ENCODE data around the gene RNU5D-1. TPM values are rescaled to one million over a fixed set of nuclear protein-coding genes. Genes with fewer than 3 reads are reported as not detected.

RNU5D-1 gene
- total RNA-seq, 1 donor from 2014 or later, result not detected

DNA sequence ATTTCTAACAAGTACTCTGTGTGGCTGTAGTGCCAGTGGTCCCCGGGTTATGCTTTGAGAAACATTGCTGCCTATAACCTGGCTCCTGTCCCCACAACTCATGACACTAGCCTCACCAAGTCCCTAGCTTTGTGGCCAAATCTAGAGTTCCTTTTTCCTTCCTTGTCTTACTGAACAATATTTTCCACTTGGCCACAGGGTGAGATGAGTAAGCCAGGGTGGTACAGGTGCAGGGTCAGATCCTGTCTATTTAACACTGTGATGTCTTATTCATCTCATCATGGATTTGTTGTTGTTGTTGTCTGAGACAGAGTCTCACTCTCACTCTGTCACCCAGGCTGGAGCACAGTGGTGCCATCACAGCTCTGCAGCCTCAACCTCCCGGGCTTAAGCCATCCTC, 37.8 kb downstream of the RNU5D-1 start:
- Histone ChIP-seq H3K36me3 (no peaks in the 10 kb centered on the region), H3K27ac (replicated peaks) (no peak overlapping the region), H3K4me1 (no peaks in the 10 kb centered on the region), H3K9me3 (replicated peaks) (no peaks in the 10 kb centered on the region), H3K4me3 (no peak overlapping the region), H3K27me3 (ENCODE audit: low read depth) (peaks cover 6% of the 10 kb centered on the region)
- no peak for DNase-seq
- intact Hi-C loops (cut with micrococcal nuclease), result no loop called here
- TF ChIP-seq, protein P1, sequence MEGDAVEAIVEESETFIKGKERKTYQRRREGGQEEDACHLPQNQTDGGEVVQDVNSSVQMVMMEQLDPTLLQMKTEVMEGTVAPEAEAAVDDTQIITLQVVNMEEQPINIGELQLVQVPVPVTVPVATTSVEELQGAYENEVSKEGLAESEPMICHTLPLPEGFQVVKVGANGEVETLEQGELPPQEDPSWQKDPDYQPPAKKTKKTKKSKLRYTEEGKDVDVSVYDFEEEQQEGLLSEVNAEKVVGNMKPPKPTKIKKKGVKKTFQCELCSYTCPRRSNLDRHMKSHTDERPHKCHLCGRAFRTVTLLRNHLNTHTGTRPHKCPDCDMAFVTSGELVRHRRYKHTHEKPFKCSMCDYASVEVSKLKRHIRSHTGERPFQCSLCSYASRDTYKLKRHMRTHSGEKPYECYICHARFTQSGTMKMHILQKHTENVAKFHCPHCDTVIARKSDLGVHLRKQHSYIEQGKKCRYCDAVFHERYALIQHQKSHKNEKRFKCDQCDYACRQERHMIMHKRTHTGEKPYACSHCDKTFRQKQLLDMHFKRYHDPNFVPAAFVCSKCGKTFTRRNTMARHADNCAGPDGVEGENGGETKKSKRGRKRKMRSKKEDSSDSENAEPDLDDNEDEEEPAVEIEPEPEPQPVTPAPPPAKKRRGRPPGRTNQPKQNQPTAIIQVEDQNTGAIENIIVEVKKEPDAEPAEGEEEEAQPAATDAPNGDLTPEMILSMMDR (IDR thresholded peaks at IDR 0.05; ENCODE audit: borderline replicate concordance), result no peak

DNA sequence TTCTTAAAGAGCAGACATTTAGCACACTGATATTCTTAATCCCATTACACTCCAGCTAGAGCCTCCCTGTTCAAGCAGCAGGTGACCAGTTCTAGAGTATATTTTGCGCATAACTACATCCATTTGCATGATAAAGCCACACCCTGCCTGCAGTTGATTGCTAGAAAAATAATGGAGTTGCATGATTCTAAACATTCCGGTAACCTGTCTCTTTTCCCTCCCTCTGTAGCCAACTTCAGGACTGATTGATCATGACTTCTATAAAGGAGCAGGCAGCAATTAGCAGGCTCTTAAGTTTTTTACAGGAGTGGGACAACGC, 41.6 kb downstream of the RNU5D-1 start:
- intact Hi-C loops (cut with micrococcal nuclease), result no loop called here
- Histone ChIP-seq H3K36me3 (no peaks in the 10 kb centered on the region), H3K27ac (replicated peaks) (no peak overlapping the region), H3K9me3 (replicated peaks) (no peaks in the 10 kb centered on the region), H3K4me3 (no peak overlapping the region), H3K4me1 (no peaks in the 10 kb centered on the region), H3K27me3 (ENCODE audit: low read depth) (peaks cover 6% of the 10 kb centered on the region)
- TF ChIP-seq, protein P1 (IDR thresholded peaks at IDR 0.05; ENCODE audit: borderline replicate concordance), result no peak
- DNase-seq, result no peak

DNA sequence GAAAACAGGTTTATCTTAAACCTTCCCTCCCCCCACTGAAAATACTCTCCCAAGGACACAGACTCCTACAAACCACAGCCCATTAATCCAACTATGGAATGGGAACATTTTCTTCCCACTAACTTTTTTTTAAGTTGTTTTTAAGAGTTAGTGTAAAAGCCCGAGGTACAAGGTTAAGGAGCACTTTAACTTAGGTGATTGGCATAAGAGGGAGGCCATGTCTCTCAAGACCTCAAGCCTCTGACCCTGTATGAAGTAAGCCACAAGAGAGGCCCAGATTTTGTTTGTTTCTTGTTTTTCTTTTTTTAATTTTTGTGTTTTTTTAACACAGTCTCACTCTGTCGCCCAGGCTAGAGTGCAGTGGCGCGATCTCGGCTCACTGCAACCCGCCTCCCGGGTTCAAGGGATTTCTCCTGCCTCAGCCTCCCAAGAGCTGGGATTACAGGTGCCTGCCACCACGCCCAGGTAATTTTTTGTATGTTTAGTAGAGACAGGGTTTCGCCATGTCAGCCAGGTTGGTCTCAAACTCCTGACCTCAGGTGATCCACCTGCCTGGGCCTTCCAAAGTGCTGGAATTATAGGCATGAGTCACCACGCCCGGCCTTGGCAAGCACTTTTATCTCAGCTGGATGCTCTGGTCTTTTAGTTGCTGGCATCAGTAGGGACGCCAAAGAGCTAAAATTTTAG, 42.1 kb downstream of the RNU5D-1 start:
- H3K27me3 ChIP-seq (ENCODE audit: low read depth), result peaks cover 6% of the 10 kb centered on the region
- intact Hi-C loops (cut with micrococcal nuclease), result no loop called here
- no peak overlapping the region for H3K27ac ChIP-seq (replicated peaks)
- H3K4me3 ChIP-seq, result no peak overlapping the region
- TF ChIP-seq, protein P1 (IDR thresholded peaks at IDR 0.05; ENCODE audit: borderline replicate concordance), result no peak
- no peaks in the 10 kb centered on the region for H3K9me3 ChIP-seq (replicated peaks)
- no peaks in the 10 kb centered on the region for H3K4me1 ChIP-seq
- no peaks in the 10 kb centered on the region for H3K36me3 ChIP-seq
- DNase-seq, result no peak

DNA sequence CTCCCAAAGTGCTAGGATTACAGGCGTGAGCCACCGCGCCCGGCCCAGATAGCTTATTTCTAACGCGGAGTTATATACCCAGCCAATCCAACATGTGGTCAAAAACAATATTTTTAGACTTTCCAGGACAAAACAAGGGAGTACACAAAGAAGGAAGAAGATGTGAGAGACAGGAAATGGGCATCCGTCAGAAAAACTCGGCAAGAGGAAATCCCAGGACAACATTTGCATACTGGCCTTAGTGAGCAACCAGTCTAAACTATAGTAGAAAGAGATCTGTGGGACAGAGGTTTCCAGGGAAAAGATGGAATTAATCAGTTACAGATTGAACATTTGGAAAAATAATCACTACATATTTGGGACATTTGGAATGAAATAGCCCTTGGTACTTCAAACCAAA, 45.1 kb downstream of the RNU5D-1 start:
- TF ChIP-seq, protein P1 (IDR thresholded peaks at IDR 0.05; ENCODE audit: borderline replicate concordance), result no peak
- intact Hi-C loops (cut with micrococcal nuclease), result no loop called here
- Histone ChIP-seq H3K4me3 (no peak overlapping the region), H3K36me3 (no peaks in the 10 kb centered on the region), H3K27me3 (ENCODE audit: low read depth) (peaks cover 6% of the 10 kb centered on the region), H3K4me1 (no peaks in the 10 kb centered on the region), H3K9me3 (replicated peaks) (no peaks in the 10 kb centered on the region), H3K27ac (replicated peaks) (no peak overlapping the region)
- no peak for DNase-seq

DNA sequence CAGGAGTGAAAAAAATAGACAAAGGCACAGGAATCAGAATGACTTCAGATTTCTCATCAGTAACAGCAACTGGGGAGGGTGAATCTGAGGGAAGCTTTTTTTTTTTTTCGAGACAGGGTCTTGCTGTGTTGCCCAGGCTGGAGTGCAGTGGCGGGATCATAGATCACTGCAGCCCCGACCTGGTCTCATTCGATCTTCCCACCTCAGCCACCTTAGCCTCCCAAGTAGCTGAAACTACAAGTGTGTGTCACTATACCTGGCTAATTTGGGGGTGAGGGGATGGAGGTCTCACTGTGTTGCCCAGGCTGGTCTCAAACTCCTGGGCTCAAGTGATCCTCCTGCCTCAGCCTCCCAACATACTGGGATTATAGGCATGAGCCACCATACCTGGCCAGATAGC, 45.8 kb downstream of the RNU5D-1 start:
- H3K4me1 ChIP-seq, result no peaks in the 10 kb centered on the region
- TF ChIP-seq, protein P1 (IDR thresholded peaks at IDR 0.05; ENCODE audit: borderline replicate concordance), result no peak
- peaks cover 5% of the 10 kb centered on the region for H3K27me3 ChIP-seq (ENCODE audit: low read depth)
- no peak overlapping the region for H3K4me3 ChIP-seq
- no peak for DNase-seq
- H3K9me3 ChIP-seq (replicated peaks), result no peaks in the 10 kb centered on the region
- no peaks in the 10 kb centered on the region for H3K36me3 ChIP-seq
- intact Hi-C loops (cut with micrococcal nuclease), result no loop called here
- no peak overlapping the region for H3K27ac ChIP-seq (replicated peaks)
